Measurements from ENCODE around the gene CPSF4L.

DNA sequence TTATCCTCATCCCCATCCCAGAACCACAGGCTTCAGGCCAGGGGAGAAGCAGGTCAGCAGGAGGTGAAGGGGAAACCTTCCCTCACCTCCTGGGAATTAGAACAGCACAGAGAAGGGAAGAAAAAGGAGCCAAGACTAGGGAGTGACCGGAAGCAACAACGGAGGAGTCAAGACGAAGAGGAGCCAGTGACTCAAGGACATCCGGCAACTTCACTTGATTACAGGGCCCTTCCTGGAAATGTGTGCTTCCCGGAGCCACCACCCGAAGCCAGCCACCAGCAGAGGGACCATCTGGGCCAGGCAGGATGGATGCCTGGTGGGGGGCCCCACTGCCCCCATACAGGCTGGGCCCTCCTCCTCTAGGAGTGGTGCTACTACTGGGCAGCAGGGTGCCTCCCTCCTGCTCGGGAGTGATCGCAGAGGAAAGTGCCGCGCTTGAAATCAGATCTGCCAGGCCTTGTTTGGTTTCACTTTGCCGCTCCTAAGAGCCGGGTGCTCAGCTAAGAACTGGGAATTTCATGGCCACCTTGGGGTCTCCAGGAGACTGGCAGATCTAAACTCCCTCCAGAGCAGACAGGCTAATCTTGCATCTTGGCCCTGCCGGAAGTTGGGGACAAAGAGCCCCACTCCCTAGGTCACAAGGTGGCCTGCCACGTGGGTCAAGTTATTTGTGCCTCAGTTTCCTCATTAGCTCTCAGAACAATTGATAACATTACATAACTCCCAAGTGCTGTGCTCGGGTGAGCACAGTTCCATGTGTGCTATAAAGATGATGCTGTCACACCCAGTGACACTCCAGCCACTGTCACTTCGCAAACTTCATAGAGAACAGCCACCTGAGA, 43.5 kb upstream of the CPSF4L start:
- TF ChIP-seq, protein P1, sequence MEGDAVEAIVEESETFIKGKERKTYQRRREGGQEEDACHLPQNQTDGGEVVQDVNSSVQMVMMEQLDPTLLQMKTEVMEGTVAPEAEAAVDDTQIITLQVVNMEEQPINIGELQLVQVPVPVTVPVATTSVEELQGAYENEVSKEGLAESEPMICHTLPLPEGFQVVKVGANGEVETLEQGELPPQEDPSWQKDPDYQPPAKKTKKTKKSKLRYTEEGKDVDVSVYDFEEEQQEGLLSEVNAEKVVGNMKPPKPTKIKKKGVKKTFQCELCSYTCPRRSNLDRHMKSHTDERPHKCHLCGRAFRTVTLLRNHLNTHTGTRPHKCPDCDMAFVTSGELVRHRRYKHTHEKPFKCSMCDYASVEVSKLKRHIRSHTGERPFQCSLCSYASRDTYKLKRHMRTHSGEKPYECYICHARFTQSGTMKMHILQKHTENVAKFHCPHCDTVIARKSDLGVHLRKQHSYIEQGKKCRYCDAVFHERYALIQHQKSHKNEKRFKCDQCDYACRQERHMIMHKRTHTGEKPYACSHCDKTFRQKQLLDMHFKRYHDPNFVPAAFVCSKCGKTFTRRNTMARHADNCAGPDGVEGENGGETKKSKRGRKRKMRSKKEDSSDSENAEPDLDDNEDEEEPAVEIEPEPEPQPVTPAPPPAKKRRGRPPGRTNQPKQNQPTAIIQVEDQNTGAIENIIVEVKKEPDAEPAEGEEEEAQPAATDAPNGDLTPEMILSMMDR (IDR thresholded peaks at IDR 0.05), result peak in 3 of 4 donors; percentile 8 to 27 (median 17)
- TF ChIP-seq POLR2A (IDR thresholded peaks at IDR 0.05), result peak; percentile 28

All from right lobe of liver (tissue), 4 donors.